Neural progenitor cell (in vitro differentiated cells): ENCODE data around the gene PWWP3B.

ENCODE experiments used
- EZH2 ChIP-seq: fragments of 200-600 bp; sonication (generic); IDR thresholded peaks from 2 replicates; pipeline ENCODE4 v1.6.1; 2017; ENCODE audit warnings: antibody characterized with exemption, mild to moderate bottlenecking, moderate library complexity
- TF ChIP-seq, protein P1 (sequence below): fragments of 200-600 bp; sonication (generic); IDR thresholded peaks from 2 replicates; pipeline ENCODE4 v1.5.1; 2017; ENCODE audit warnings: antibody characterized with exemption, mild to moderate bottlenecking

DNA sequence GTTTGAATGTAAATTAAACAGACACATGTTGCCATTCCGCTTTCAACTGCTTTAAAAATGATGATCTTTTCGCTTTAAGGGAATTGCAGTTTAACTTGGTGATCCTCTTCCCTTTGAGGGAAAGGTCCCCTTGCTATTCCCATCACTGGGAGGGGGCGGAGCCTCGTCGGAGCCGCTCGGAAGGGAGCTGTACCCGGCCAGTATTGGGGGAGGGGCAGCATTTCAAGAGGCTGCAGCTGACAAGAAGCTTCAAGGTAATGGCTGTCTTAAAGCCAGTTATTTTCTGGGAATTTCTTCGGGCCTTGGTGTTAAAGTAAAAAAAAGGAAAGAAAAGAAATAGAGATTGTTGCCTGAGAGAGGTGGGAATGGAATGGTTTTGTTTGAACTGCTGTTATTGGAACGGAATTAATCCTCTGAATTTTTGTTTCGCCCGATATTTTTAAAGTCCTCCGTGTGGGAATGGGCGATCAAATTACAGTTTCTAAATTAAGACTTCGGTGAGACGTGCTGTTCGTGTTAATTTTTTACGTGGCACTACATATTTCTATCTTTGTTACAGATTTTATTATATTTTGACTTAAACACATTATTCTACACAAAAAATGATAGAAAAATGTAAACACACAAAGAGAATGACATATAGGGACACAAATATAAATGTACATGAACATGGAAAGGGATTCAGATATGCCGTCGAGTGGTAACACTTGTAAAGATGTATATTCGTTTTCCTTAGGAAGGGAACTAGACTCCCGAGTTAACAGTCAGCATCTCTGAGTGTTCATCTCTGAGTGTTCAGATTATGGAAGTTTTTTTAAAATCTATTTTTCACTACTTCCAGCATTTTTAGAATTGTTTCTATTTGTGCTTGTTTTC is 9.2 kb downstream of the PWWP3B start:
- TF ChIP-seq, protein P1, sequence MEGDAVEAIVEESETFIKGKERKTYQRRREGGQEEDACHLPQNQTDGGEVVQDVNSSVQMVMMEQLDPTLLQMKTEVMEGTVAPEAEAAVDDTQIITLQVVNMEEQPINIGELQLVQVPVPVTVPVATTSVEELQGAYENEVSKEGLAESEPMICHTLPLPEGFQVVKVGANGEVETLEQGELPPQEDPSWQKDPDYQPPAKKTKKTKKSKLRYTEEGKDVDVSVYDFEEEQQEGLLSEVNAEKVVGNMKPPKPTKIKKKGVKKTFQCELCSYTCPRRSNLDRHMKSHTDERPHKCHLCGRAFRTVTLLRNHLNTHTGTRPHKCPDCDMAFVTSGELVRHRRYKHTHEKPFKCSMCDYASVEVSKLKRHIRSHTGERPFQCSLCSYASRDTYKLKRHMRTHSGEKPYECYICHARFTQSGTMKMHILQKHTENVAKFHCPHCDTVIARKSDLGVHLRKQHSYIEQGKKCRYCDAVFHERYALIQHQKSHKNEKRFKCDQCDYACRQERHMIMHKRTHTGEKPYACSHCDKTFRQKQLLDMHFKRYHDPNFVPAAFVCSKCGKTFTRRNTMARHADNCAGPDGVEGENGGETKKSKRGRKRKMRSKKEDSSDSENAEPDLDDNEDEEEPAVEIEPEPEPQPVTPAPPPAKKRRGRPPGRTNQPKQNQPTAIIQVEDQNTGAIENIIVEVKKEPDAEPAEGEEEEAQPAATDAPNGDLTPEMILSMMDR, result no peak
- no peak for TF ChIP-seq EZH2
